Lower lobe of right lung (tissue), 2 donors: Measurements from ENCODE around the gene STAT4. TPM values are rescaled to one million over a fixed set of nuclear protein-coding genes. Genes with fewer than 3 reads are reported as not detected.

Source experiments
- ATAC-seq, 2 donors: fragments of 200-7000 bp; cut with Tn5 transposase; one replicate each; pipeline ENCODE4 v1.9.1; 2020 to 2022; ENCODE audit warnings: mild to moderate bottlenecking in 2 of 2, moderate library complexity in 2 of 2
- DNase-seq: peaks from one replicate; pipeline ENCODE4 v3.0.0-alpha.2; 2020
- H3K27ac ChIP-seq: fragments of 200-600 bp; one replicate; pipeline ENCODE4 v1.8.0; 2022
- H3K27me3 ChIP-seq: fragments of 200-600 bp; one replicate; pipeline ENCODE4 v1.8.0; 2022; ENCODE audit warnings: low read depth
- H3K36me3 ChIP-seq: fragments of 200-600 bp; one replicate; pipeline ENCODE4 v1.8.0; 2022; ENCODE audit warnings: mild to moderate bottlenecking
- H3K4me1 ChIP-seq: fragments of 200-600 bp; one replicate; pipeline ENCODE4 v1.8.0; 2022
- H3K4me3 ChIP-seq: fragments of 200-600 bp; one replicate; pipeline ENCODE4 v1.8.0; 2022; ENCODE audit warnings: mild to moderate bottlenecking
- H3K9me3 ChIP-seq: fragments of 200-600 bp; one replicate; pipeline ENCODE4 v1.8.0; 2022
- intact Hi-C: fragments of 100-400 bp; cut with DNase I; formaldehyde crosslinking; loops from one replicate; pipeline ENCODE4 v1.11.0; 2022
- total RNA-seq: library from RNA; stranded (reverse); fragmentation: NEBNext Ultra II Directional; extraction: Animal tissue kit (Norgen Biotek cat#: 25700); gene quantifications from one replicate; pipeline ENCODE4 v1.2.1, GENCODE V29; 2021
- TF ChIP-seq, protein P1 (sequence below): fragments of 200-600 bp; IDR thresholded peaks from one replicate; pipeline ENCODE4 v1.8.0; 2022; ENCODE audit warnings: antibody characterized with exemption, mild to moderate bottlenecking
- donor health status: DM: no; HTN: yes; CAD: no; lungs with severe emphysema.

Gene STAT4
- total RNA-seq, 1 donor from 2014 or later: 5.8 TPM

DNA sequence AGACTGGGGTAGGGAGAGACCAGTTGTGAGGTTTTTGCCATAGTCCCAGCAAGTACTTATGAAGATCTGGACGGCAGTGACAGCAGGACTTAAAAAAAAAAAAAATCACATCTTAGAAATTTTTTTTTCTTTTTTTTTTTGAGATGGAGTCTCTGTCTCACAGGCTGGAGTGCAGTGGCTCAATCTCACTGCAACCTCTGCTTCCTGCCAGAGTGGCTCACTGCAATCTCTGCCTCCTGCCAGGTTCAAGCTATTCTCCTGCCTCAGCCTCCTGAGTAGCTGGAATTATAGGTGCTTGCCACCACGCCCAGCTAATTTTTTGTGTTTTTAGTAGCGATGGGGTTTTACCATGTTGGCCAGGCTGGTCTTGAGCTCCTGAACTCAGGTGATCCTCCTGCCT, 22.4 kb upstream of the STAT4 start:
- Histone ChIP-seq H3K27me3 (no peaks in the 10 kb centered on the region), H3K27ac (no peak overlapping the region), H3K36me3 (no peaks in the 10 kb centered on the region), H3K9me3 (no peaks in the 10 kb centered on the region), H3K4me1 (peaks cover 19% of the 10 kb centered on the region), H3K4me3 (no peak overlapping the region)
- no peak for DNase-seq
- TF ChIP-seq, protein P1, sequence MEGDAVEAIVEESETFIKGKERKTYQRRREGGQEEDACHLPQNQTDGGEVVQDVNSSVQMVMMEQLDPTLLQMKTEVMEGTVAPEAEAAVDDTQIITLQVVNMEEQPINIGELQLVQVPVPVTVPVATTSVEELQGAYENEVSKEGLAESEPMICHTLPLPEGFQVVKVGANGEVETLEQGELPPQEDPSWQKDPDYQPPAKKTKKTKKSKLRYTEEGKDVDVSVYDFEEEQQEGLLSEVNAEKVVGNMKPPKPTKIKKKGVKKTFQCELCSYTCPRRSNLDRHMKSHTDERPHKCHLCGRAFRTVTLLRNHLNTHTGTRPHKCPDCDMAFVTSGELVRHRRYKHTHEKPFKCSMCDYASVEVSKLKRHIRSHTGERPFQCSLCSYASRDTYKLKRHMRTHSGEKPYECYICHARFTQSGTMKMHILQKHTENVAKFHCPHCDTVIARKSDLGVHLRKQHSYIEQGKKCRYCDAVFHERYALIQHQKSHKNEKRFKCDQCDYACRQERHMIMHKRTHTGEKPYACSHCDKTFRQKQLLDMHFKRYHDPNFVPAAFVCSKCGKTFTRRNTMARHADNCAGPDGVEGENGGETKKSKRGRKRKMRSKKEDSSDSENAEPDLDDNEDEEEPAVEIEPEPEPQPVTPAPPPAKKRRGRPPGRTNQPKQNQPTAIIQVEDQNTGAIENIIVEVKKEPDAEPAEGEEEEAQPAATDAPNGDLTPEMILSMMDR: no peak
- intact Hi-C loops: no loop called here
- no peak for ATAC-seq

- Histone ChIP-seq H3K4me1 (peaks cover 29% of the 10 kb centered on the region), H3K27ac (peak overlapping the region; percentile 2), H3K27me3 (no peaks in the 10 kb centered on the region), H3K36me3 (no peaks in the 10 kb centered on the region), H3K4me3 (no peak overlapping the region), H3K9me3 (no peaks in the 10 kb centered on the region)
- ATAC-seq (peak; percentile 69 to 82), DNase-seq (no peak)
- intact Hi-C loops: no loop called here
- TF ChIP-seq, protein P1: no peak
Measured at GRCh38 chr2:191171708-191172355, 21.0 kb upstream of the STAT4 start.

- Histone ChIP-seq H3K27me3 (no peaks in the 10 kb centered on the region), H3K36me3 (no peaks in the 10 kb centered on the region), H3K4me1 (peaks cover 35% of the 10 kb centered on the region), H3K27ac (peak overlapping the region; percentile 2), H3K9me3 (no peaks in the 10 kb centered on the region), H3K4me3 (no peak overlapping the region)
- ATAC-seq (no peak), DNase-seq (no peak)
- intact Hi-C loops: no loop called here
- TF ChIP-seq, protein P1: no peak
Measured at GRCh38 chr2:191171286-191171685, 20.5 kb upstream of the STAT4 start.

DNA sequence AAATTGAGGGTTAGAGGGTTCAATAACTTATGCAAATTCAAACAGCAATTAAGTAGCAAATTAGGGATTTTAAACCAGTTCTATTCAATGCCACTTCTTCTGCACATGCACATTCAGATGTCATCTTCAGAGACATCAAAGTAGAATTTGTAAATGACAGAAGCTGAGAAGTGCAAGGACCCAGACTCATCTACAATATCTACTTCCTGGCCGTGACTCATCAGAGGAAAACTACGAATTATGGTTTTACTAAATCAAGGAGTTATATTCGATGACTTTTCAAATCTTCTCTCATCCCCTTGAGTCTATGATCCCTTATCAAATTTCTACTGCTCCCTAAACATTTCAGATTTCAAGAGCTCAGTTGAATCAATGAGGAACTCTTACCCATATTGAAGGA, 20.0 kb upstream of the STAT4 start:
- DNase-seq (no peak), ATAC-seq (no peak)
- Histone ChIP-seq H3K4me1 (peaks cover 40% of the 10 kb centered on the region), H3K36me3 (no peaks in the 10 kb centered on the region), H3K9me3 (no peaks in the 10 kb centered on the region), H3K27me3 (no peaks in the 10 kb centered on the region), H3K4me3 (no peak overlapping the region), H3K27ac (peak overlapping the region; percentile 2)
- intact Hi-C loops: no loop called here
- TF ChIP-seq, protein P1: no peak

GRCh38 chr2:191170301-191170636, 19.5 kb upstream of the STAT4 start:
- intact Hi-C loops: no loop called here
- Histone ChIP-seq H3K9me3 (no peaks in the 10 kb centered on the region), H3K4me3 (no peak overlapping the region), H3K36me3 (no peaks in the 10 kb centered on the region), H3K27me3 (no peaks in the 10 kb centered on the region), H3K4me1 (peaks cover 45% of the 10 kb centered on the region), H3K27ac (peak overlapping the region; percentile 3)
- ATAC-seq (peak in 1 of 2 donors; percentile 26), DNase-seq (no peak)
- TF ChIP-seq, protein P1: no peak
